Colonic mucosa (tissue), 4 donors: ENCODE measurements around the gene SPIN1. TPM values are rescaled to one million over a fixed set of nuclear protein-coding genes. Genes with fewer than 3 reads are reported as not detected.

Experiments used
- DNase-seq: peaks from one replicate; pipeline ENCODE4 v3.0.0-alpha.2; 2020
- H3K27ac ChIP-seq: fragments of 200-600 bp; one replicate; pipeline ENCODE4 v1.8.0; 2021
- H3K27me3 ChIP-seq: fragments of 200-600 bp; one replicate; pipeline ENCODE4 v1.8.0; 2021
- H3K36me3 ChIP-seq: fragments of 200-600 bp; one replicate; pipeline ENCODE4 v1.8.0; 2021
- H3K4me1 ChIP-seq: fragments of 200-600 bp; one replicate; pipeline ENCODE4 v1.8.0; 2021; ENCODE audit warnings: mild to moderate bottlenecking
- H3K4me3 ChIP-seq: fragments of 200-600 bp; one replicate; pipeline ENCODE4 v1.8.0; 2021
- H3K9ac ChIP-seq, 2 donors: one replicate each; pipeline ENCODE4 v1.7.0; 2013; ENCODE audit warnings: control low read depth in 2 of 2, low read depth in 2 of 2, low read length in 2 of 2
- H3K9me3 ChIP-seq: fragments of 200-600 bp; one replicate; pipeline ENCODE4 v1.8.0; 2021
- intact Hi-C: fragments of 100-400 bp; cut with DNase I; formaldehyde crosslinking; loops from one replicate; pipeline ENCODE4 v1.14.1; 2022
- total RNA-seq, 2 donors: library from RNA; stranded (reverse); fragmentation: NEBNext Ultra II Directional in 1 of 2; extraction: Animal tissue kit (Norgen Biotek cat#: 25700) in 1 of 2; gene quantifications; one replicate each; pipeline ENCODE4 v1.2.1, GENCODE V29; 2021
- TF ChIP-seq, protein P1 (sequence below): fragments of 200-600 bp; IDR thresholded peaks from one replicate; pipeline ENCODE4 v1.8.0; 2022; ENCODE audit warnings: antibody characterized with exemption, mild to moderate bottlenecking
- donor health status: healthy.
- donor health status: DM: no; HTN: no; CAD: no.
- donor health status: DM: no; HTN: no; CAD: no.

Gene SPIN1
- total RNA-seq, 2 donors from 2014 or later = 51.4 to 68.0 TPM

GRCh38 chr9:88524911-88525310, 136.7 kb downstream of the SPIN1 start:
- Histone ChIP-seq H3K4me3 (no peak overlapping the region), H3K27me3 (no peaks in the 10 kb centered on the region), H3K36me3 (no peaks in the 10 kb centered on the region), H3K4me1 (no peaks in the 10 kb centered on the region), H3K9me3 (no peaks in the 10 kb centered on the region), H3K9ac (no peak overlapping the region), H3K27ac (no peak overlapping the region)
- no peak for DNase-seq
- TF ChIP-seq, protein P1, sequence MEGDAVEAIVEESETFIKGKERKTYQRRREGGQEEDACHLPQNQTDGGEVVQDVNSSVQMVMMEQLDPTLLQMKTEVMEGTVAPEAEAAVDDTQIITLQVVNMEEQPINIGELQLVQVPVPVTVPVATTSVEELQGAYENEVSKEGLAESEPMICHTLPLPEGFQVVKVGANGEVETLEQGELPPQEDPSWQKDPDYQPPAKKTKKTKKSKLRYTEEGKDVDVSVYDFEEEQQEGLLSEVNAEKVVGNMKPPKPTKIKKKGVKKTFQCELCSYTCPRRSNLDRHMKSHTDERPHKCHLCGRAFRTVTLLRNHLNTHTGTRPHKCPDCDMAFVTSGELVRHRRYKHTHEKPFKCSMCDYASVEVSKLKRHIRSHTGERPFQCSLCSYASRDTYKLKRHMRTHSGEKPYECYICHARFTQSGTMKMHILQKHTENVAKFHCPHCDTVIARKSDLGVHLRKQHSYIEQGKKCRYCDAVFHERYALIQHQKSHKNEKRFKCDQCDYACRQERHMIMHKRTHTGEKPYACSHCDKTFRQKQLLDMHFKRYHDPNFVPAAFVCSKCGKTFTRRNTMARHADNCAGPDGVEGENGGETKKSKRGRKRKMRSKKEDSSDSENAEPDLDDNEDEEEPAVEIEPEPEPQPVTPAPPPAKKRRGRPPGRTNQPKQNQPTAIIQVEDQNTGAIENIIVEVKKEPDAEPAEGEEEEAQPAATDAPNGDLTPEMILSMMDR = no peak
- intact Hi-C loops = no loop called here

DNA sequence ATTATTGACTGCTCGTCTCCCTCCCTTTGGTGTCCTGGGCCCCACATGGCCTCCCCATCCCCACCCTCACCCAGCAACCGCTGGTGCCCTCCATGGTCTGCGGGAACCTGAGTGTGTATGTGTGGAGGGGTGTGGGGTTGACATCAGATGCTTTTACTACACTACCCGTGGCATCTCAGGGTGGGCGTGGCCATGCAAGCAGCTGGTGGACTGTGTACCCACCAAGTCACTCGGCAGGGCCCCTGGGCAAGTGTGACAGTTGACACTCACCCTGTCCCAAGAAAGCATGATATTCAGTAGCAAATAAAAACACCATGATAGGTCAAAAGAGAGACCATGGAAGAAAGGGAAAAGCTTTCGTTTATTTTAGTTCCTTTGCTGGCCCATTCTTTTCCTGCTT, 139.4 kb downstream of the SPIN1 start:
- no peak overlapping the region for H3K9ac ChIP-seq
- no peak overlapping the region for H3K27ac ChIP-seq
- no peaks in the 10 kb centered on the region for H3K9me3 ChIP-seq
- no peaks in the 10 kb centered on the region for H3K4me1 ChIP-seq
- intact Hi-C loops = no loop called here
- DNase-seq = no peak
- H3K4me3 ChIP-seq = no peak overlapping the region
- no peaks in the 10 kb centered on the region for H3K27me3 ChIP-seq
- TF ChIP-seq, protein P1 = no peak
- no peaks in the 10 kb centered on the region for H3K36me3 ChIP-seq

Other genes with a start within 250 kb of the SPIN1 start
- not detected for gene SPATA31C2, start 250.0 kb upstream of the SPIN1 start, total RNA-seq
- not detected for gene NXNL2, start 146.7 kb downstream of the SPIN1 start, total RNA-seq